ENCODE results near the gene DBH.

DNA sequence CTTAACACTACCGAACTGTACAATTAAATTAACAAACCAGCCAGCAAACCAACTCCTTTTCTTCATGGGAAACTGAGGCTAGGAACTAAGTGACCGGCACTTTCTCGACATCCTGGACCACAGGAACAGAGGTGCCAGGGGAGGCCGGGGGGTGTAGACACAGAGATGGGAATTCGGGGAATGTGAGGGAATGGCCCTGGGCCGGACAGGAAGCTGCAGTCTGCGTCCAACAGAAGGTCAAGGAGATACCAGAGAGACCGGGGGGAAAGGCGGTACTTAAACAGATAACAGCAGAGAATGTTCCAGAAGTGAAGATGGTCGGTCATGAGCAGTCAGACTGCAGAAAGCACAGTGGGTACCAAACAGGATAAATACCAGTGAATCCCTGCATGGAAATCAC is 40.3 kb downstream of the DBH start:
- TF ChIP-seq, protein P1, sequence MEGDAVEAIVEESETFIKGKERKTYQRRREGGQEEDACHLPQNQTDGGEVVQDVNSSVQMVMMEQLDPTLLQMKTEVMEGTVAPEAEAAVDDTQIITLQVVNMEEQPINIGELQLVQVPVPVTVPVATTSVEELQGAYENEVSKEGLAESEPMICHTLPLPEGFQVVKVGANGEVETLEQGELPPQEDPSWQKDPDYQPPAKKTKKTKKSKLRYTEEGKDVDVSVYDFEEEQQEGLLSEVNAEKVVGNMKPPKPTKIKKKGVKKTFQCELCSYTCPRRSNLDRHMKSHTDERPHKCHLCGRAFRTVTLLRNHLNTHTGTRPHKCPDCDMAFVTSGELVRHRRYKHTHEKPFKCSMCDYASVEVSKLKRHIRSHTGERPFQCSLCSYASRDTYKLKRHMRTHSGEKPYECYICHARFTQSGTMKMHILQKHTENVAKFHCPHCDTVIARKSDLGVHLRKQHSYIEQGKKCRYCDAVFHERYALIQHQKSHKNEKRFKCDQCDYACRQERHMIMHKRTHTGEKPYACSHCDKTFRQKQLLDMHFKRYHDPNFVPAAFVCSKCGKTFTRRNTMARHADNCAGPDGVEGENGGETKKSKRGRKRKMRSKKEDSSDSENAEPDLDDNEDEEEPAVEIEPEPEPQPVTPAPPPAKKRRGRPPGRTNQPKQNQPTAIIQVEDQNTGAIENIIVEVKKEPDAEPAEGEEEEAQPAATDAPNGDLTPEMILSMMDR (optimal IDR thresholded peaks at IDR 0.05 in 1 of 3, IDR thresholded peaks at IDR 0.05 in 1 of 3, conservative IDR thresholded peaks at IDR 0.05 in 1 of 3; ENCODE audit: extremely low read depth in 1 of 3, insufficient read depth in 2 of 3, low read length in 3 of 3) = no peak
- TF ChIP-seq EZH2 (IDR thresholded peaks at IDR 0.05; ENCODE audit: low read length) = no peak

All from keratinocyte (primary cell).